Ammon's horn (tissue), 1 donor: ENCODE data around the gene SPEN.
"Not testable (repeated sequence)": the region's sequence is repeated elsewhere in the genome, so short reads cannot be mapped to it uniquely, and the experiment has no call there.

Experiments
- DNase-seq: peaks from one replicate; pipeline ENCODE4 v3.0.0-alpha.2; 2016; ENCODE audit warnings: low spot score

SPEN gene

DNA sequence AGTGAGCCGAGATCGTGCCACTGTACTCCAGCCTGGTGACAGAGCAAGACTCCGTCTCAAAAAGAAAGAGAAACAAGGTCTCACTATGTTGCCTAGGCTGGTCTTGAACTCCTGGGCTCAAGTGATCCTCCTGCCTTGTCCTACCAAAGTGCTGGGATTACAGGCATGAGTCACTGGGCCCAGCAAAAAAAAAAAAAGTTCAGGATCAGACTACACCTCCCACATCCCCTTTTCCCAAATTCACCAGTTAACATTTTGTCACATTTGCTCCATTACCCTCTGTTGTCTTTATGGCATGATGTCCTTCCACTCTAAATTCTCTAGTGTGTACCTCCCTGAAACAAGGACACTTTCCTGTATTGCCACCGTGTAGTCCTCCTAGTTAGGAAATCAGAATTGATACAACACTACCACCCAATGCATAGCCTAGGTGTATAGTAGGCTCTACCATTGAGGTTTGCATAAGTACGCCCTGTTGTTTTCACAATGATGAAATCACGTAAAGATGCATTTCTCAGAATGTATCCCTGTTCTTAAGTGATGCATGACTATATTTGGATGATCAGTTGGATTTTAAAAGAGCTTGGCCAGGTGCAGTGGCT, 10.7 kb downstream of the SPEN start:
- no peak for DNase-seq

DNA sequence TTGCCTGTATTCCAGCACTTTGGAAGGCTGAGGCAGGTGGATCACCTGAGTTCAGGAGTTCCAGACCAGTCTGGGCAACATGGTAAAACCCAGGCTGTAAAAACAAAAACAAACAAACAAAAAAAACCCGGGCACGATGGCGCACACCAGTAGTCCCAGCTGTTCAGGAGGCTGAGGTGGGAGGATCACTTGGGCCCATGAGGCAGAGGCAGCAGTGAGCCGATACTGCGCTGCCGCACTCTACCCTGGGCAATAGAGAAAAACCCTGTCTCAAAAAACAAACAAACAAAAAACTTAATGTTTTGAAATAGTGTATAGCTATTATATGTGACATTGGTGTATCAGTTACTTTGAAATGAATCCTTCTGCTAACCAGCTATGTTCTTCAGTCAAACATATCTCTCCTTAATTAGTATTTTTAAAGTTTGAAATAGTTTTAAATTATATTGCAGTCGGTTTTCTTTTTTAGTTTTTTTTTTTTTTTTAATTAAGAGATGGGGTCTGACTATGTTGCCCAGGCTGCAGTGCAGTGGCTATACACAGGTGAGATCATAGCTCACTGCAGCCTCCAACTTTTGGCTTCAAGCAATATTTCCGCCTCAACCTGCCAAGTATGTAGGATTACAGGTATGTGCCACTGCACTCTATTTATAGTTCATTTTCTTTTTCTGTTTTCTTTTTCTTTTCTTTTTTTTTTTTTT, 11.3 kb downstream of the SPEN start:
- DNase-seq: no peak

DNA sequence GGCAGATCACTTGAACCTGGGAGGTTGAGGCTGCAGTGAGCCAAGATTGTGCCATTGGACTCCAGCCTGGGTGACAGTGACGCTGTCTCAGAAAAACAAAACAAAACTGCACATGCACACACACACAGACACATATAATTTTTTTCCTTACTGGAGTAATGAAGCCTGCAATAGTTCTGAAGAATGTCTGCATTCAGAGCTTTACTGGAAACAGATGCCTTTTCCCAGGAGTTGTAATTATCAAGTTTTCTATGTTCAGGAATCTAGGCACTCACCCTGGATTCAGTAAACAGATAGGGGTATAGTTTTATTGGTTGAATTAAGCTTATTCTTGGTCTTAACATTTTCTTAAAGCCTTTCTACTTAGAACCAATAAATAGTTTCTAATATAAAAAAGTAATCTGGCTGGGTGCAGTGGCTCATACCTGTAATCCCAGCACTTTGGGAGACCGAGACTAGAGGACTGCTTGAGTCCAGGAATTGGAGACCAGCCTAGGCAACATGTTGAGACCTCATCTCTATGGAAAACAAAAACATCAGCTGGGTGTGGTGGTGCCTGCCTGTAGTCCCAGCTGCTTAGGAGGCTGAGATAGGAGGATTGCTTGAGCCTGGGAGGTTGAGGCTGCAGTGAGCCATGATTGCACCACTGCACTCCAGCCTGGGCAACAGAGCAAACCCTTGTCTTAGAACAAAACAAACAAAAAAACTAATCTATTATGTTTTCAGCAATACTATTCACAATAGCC, 15.8 kb downstream of the SPEN start:
- DNase-seq: no peak

DNA sequence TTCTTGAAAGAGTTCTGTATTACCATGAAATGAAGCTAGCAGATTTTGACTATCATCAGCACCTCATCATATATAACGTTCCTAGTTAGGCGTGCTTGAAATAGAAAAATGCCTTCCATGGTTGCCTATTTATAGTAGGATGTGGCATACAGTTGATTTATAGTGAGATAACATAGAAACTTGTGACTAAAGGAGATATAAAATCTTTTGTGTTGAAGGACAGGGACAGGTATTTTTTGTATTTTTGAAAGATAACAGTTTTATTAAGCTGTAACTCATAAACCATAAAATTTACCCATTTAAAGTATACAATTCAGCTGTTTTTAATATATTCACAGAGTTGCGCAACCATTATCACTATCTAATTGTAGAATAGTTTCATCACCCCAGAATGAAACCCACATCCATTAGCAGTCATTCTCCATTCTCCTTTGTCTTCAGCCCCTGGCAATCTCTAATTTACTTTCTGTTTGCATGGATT, 19.3 kb downstream of the SPEN start:
- no peak for DNase-seq

DNA sequence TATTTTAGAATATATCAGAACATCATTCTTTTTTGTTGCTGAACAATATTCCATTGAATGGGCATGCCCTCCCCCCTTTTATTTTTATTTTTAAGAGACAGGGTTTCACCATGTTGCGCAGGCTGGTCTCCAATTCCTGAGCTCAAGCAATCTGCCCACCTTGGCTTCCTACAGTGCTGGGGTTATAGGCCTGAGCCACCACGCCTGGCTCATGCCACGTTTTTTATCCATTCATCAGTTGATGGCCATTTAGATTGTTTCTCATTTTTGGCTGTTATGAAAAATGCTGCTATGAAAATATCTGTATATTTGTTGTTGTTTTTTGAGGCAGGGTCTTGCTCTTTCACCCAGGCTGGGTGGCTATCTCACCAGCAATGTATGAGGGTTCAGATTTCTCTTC, 19.8 kb downstream of the SPEN start:
- DNase-seq: no peak

DNA sequence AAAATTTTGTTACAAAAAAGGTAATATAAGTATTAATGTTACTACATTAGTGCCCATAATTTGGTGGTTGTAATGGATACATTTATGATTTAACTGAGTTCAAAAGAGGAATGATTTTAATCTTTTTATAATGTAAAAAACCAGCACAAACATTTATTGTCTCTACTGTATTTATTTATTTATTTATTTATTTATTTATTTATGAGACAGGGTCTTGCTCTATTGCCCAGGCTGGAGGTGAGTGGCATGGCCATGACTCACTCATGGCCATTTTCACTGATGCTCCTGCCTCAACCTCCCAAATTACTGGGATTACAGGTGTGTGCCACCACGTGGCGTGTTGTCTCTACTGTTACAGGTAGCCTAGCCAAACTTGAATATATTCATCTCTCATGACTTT, 21.9 kb downstream of the SPEN start:
- DNase-seq: no peak

DNA sequence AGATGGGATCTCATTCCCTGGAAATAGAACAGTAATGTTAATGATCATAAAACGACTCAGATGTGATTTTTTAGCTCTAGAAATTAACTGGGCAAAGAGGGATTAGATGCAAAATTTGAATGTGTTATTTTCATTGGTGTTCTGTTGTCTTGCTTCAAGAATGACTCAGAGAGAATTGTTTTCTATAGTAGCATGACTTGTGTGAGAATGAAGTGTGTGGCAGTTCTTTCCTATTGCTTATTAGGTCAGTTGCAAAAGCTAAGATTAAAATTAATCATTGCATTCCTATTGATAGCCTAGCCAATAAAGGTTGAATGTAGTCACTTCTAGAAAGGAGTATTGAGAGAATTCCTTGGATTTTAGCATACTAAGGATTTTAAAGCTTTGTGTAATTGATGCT, 22.9 kb downstream of the SPEN start:
- no peak for DNase-seq

DNA sequence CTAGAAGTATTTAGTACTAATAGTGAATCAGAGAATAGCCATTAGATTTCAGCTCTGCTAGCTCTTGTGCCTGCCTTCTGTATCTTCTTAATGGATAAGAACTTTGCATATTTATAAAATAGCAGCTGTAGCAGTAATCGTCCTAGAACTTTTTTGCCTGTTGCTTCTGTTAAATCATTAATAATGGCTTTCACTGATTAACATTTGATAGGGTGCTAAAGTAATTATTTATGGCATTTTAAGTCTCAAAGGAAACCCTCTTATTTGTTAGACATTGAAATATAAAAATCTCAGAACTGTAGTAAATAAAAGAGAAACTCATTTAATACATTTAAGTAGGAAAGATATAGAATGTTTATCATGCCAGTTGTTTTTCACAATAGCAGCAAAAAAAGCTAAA, 27.0 kb downstream of the SPEN start:
- DNase-seq: no peak

DNA sequence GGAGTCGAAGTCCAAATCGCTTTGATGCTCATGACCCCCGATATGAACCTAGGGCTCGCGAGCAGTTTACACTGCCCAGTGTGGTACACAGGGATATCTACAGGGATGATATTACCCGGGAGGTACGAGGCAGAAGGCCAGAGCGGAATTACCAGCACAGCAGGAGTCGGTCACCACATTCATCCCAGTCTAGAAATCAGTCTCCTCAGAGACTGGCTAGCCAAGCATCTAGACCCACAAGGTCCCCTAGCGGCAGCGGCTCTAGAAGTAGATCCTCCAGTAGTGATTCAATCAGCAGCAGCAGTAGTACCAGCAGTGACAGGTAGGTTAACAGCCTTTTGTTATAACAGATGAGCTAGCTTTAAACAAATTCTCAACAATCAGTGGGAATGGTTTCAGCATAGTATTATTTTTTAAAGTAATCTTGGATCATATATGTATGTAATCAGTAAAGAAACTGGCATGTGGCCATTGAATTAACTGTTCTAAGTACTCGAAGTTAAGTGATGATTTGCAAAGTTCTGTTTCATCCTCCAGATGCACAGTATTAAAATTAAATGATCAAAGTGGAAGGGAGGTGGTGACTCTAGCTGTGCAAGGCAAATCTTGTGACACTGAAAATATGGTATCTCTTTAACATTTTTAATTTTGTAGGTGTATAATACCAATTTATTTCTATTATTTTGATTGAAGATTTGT, 29.0 kb downstream of the SPEN start:
- DNase-seq: no peak

DNA sequence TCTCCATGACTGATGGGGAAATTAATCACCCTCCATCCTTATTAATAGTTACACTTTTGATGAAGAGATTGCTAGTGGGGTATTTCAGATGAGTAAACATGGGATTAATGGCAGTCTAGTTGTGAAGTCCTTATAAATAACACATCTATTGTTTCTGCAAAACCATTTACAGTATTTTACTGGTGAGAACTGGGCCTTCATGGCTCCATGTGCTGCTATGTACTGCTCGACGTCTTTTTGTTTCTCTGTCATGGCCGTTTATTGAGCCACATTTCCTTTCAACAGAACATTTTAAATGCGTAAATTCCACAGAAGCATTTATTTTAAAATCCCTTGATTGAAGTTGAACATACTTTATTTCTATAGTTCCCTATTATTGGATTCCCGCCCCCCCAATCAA, 34.5 kb downstream of the SPEN start:
- DNase-seq: no peak

DNA sequence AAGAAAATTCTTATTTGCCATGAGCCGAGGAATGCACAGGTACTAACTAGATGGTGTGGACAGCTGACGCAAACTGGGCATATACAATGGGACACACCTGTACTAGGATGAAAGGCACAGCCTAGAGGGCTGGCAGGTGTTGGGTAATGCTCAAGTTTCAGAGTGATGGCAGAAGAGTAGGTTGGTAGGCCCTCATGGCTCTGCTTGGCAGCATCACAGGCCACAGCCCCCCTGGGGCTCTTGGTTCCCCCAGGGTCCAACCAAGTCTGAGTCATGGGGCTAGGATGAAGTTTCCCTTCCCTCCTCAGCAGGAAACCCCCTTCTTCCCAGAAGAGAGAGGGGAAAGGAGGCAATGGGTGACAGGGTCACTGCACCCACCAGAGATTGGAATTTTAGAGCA, 35.2 kb downstream of the SPEN start:
- DNase-seq: no peak

DNA sequence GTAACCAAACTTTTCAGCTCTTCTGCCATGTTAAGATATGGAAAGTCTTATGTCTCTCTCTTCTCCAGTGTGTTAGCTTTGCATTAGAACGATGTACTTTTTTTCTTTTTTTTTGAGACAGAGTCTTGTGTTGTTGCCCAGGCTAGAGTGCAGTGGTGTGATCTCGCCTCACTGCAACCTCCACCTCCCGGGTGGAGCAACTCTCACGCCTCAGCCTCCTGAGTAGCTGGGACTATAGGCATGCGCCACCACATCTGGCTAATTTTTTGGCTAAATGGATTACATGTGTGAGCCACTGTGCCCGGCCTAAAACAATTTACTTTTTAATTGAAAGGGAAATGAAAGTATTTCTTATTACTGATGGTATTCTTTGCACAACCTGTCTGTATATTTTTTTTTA, 35.8 kb downstream of the SPEN start:
- no peak for DNase-seq

DNA sequence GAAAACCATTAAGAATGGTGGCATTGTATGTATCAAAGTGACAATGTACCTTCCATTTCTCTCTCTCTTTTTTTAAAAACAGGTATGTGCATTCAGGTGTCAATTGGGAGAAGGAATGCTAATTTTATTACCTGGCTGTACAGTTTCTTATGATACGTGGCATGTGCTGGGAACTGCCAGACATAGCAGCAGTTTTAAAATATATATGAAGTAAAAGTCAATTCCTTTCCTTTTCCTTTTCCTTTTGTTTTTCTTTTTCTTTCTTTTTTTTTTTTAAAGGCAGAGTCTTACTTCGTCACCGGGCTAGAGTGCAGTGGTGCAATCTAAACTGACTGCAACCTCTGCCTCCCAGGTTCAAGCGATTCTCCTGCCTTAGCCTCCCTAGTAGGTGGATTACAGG, 37.0 kb downstream of the SPEN start:
- no peak for DNase-seq

DNA sequence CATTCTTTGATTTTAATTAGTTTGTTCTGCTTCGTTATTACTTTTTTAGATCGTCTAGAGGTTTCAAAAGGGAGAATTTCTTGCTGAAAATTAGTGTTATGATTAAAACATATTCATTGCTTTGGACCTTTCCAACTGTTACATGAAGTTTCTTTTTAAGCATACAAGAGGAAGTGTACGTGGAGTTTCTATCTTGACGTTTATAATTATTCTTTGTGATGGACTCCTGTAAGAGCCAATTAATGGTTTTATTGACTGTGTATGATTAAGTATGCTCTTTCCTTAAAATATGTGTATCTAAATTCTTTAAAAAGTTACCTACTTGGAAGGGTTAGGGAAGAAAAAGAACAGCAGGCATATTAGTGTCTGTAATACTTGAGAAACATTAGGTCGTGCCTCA, 37.8 kb downstream of the SPEN start:
- DNase-seq: no peak

DNA sequence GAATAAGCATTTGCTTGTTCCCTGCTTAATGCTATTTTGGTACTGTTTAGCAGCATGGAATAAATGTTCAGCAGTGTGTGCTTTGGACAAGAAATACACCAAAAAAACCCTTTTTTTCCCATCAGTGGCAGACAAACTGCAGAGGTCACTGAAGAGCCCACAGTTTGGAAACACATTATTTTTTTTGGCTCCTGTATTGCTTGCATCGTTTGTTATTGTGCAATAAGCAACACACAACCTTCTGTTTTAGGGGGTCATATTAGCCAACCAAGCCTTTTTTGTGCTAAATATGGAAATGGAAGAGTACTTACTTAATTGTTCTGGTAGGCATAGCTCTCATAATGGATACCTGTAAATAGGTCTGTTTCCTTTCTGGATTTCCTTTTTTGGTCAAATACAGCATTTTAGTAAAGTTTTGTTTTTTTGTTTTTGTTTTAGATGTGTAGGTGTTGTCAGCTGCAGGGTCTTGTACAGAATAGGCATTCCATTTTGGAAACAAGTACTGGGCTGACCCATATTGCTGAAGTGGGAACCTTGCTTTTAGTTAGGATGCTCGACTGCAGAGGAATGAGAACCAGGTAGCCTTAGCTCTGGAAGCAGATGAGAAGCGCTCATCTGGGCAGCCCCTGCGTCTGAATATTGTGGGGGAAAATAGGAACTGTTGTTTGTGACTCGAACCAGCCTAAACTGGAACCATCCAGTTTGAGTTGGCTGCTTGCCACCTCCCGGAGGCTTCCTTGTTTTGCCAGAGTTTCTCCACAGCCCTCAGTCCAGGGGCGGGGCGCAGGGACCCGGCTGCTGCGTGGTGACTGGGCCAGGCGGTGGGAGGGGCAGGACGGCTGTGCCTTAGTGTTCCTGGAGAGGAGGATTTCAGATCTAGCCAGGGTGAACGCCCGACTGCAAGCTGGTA, 38.4 kb downstream of the SPEN start:
- peak; percentile 97 for DNase-seq

DNA sequence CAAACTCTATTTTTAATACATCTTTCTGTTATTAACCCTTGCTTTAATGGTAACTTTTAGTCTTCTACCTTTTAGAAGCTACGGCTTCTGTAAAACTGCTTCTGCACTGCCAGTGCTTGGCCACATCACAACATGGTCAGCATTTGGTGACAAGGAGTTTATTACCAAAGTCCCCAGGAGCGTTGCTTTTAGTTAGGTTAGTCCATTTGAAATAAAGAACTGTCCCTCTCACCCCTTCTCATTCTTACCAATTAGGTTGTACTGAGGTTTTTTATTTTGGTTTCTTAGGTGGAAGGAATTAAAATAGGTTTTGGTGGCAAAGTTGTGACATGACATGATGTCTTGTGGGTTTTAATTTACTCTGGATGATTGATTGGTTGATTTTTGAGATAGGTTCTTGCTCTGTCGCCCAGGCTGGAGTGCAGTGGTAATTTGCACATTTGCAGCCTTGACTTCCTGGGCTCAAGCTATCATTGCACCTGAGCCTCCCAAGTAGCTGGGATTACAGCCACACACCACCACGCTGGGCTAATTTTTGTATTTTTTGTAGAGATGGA, 39.2 kb downstream of the SPEN start:
- DNase-seq: no peak

DNA sequence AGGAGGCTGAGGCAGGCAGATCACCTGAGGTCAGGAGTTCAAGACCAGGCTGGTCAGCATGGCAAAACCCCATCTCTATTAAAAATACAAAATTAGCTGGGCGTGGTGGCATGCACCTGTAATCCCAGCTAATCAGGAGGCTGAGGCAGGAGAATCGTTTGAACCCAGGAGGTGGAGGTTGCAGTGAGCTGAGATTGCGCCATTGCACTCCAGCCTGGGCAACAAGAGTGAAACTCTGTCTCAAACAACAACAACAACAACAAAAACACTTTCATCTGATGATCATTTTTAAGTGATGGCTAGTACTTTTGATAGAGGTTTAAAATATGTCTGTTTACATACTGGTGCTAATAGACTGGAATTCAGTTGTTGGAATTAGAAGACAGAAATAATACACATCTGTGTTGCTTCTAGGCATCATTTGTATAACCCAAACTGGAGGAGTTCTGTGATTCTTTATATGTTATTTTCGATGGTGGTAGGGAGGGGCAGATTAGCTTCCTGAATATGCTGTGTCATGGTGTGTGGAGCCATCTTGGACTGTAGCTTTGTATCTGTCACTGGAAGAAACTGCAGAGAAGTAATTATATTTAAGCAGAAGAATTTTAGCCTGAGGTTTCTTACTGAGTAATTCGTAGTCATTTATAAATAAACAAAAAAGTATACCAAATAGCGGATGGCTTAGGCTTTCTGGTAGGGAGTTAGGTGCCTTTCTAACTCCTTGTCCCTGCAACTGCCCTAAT, 45.5 kb downstream of the SPEN start:
- peak; percentile 14 for DNase-seq

DNA sequence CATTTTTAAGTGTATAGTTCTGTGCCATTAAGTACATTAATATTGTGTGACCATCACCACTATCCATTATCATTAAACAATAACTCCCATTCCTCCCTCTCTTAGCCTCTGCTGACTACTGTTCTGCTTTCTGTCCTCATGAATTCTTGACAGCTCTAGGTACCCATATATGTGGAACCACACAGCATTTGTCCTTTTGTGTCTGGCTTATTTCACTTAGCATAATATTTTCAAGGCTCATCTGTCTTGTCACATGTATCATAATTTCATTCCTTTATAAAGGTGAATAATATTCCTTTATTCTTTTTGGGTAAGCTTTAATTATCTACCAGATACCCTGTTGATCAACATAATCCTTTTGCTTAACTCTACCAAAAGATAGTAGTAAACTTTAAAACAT, 47.7 kb downstream of the SPEN start:
- no peak for DNase-seq

DNA sequence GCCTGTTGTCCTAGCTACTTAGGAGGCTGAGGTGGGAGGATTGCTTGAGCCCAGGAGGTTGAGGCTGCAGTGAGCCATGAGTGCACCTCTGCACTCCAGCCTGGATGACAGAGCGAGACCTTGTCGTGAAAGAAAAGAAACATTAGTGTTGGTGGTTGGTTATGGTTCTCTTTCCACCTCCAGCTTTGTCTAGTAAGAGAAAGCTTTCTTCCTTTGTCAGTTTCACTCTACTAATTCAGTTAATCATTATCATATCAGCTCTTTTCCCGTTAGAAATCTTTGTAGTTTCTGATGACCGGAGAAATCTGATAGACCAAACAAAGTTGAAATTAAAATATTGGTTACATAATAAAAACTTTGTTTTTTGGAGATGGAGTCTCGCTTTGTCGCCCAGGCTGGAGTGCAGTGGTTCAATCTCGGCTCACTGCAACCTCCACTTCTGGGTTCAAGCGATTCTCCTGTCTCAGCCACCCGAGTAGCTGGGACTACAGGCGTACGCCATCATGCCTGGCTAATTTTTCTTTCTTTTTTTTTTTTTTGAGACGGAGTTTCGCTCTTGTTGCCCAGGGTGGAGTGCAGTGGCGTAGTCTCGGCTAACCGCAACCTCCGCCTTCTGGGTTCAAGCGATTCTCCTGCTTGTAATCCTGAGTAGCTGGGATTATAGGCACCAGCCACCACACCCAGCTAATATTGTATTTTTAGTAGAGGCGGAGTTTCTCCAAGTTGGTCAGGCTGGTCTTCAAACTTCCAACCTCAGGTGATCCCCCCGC, 49.5 kb downstream of the SPEN start:
- not testable (repeated sequence) for DNase-seq

DNA sequence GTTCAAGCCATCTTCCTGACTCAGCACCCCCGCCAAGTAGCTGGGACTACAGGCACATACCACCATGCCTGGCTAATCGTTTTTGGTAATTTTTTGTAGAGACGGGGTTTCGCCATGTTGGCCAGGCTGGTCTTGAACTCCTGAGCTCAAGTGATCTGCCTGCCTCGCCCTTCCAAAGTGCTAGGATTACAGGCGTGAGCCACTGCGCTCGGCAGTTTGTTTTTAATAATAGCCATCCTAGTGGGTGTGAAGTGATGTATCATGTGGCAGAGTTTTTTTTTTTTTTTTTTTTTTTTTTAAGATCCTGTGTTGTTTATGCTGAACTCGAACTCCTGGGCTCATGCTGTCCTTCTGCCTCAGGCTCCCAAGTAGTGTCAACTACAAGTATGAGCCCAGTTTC, 51.8 kb downstream of the SPEN start:
- no peak for DNase-seq
